ENCODE results near the gene BUB1B.
"Not testable (repeated sequence)": the region's sequence is repeated elsewhere in the genome, so short reads cannot be mapped to it uniquely, and the experiment has no call there.

The BUB1B gene

GRCh38 chr15:40163657-40164416, 3.0 kb downstream of the BUB1B start:
- FAIRE-seq (no peak), DNase-seq (ENCODE audit: extremely low spot score, insufficient read length, low read depth) (no peak)

GRCh38 chr15:40167374-40167773, 6.5 kb downstream of the BUB1B start:
- not testable (repeated sequence) for FAIRE-seq; DNase-seq (ENCODE audit: extremely low spot score, insufficient read length, low read depth)

GRCh38 chr15:40175160-40175559, 14.3 kb downstream of the BUB1B start:
- FAIRE-seq = no peak
- no peak for DNase-seq (ENCODE audit: extremely low spot score, insufficient read length, low read depth)

- no peak for DNase-seq (ENCODE audit: extremely low spot score, insufficient read length, low read depth)
- FAIRE-seq = peak; percentile 86
These were observed 21.6 kb downstream of the BUB1B start for GRCh38 chr15:40182358-40183029.

- FAIRE-seq (peak; percentile 75), DNase-seq (ENCODE audit: extremely low spot score, insufficient read length, low read depth) (no peak)
These were observed 23.0 kb downstream of the BUB1B start for GRCh38 chr15:40183636-40184463.

GRCh38 chr15:40190591-40190990, 29.7 kb downstream of the BUB1B start:
- FAIRE-seq (no peak), DNase-seq (ENCODE audit: extremely low spot score, insufficient read length, low read depth) (no peak)

GRCh38 chr15:40192942-40193341, 32.1 kb downstream of the BUB1B start:
- no peak for DNase-seq (ENCODE audit: extremely low spot score, insufficient read length, low read depth)
- FAIRE-seq = no peak

- DNase-seq (ENCODE audit: extremely low spot score, insufficient read length, low read depth) = no peak
These were observed 36.6 kb downstream of the BUB1B start for GRCh38 chr15:40197434-40197833.

GRCh38 chr15:40198355-40199085, 37.7 kb downstream of the BUB1B start:
- no peak for DNase-seq (ENCODE audit: extremely low spot score, insufficient read length, low read depth)
- FAIRE-seq = peak; percentile 29

More at GRCh38 chr15:40197434-40197833, 36.6 kb downstream of the BUB1B start:
- no peak for FAIRE-seq

- no peak for FAIRE-seq
- DNase-seq (ENCODE audit: extremely low spot score, insufficient read length, low read depth) = no peak
These were observed 43.2 kb downstream of the BUB1B start for GRCh38 chr15:40204100-40204499.

- DNase-seq (ENCODE audit: extremely low spot score, insufficient read length, low read depth) = no peak
These were observed 56.4 kb downstream of the BUB1B start for GRCh38 chr15:40217166-40217824.

GRCh38 chr15:40219801-40220200, 58.9 kb downstream of the BUB1B start:
- FAIRE-seq (no peak), DNase-seq (ENCODE audit: extremely low spot score, insufficient read length, low read depth) (no peak)

More at GRCh38 chr15:40217166-40217824, 56.4 kb downstream of the BUB1B start:
- peak; percentile 79 for FAIRE-seq

GRCh38 chr15:40222131-40222530, 61.3 kb downstream of the BUB1B start:
- DNase-seq (ENCODE audit: extremely low spot score, insufficient read length, low read depth) (no peak), FAIRE-seq (no peak)

- DNase-seq (ENCODE audit: extremely low spot score, insufficient read length, low read depth) (no peak), FAIRE-seq (peak; percentile 55)
These were observed 65.9 kb downstream of the BUB1B start for GRCh38 chr15:40226736-40227135.

- FAIRE-seq (no peak), DNase-seq (ENCODE audit: extremely low spot score, insufficient read length, low read depth) (no peak)
These were observed 68.4 kb downstream of the BUB1B start for GRCh38 chr15:40229316-40229715.

GRCh38 chr15:40229956-40230355, 69.1 kb downstream of the BUB1B start:
- DNase-seq (ENCODE audit: extremely low spot score, insufficient read length, low read depth) (no peak), FAIRE-seq (no peak)

- FAIRE-seq = no peak
- no peak for DNase-seq (ENCODE audit: extremely low spot score, insufficient read length, low read depth)
These were observed 71.8 kb downstream of the BUB1B start for GRCh38 chr15:40232625-40233070.

- FAIRE-seq (no peak), DNase-seq (ENCODE audit: extremely low spot score, insufficient read length, low read depth) (no peak)
These were observed 73.1 kb downstream of the BUB1B start for GRCh38 chr15:40233727-40234577.

Measured in GM18507 (cell line).